Left ventricle myocardium inferior (tissue), 1 donor: ENCODE results near the gene IQGAP2. TPM values are rescaled to one million over a fixed set of nuclear protein-coding genes. Genes with fewer than 3 reads are reported as not detected.

Source experiments
- DNase-seq: peaks from one replicate; pipeline ENCODE4 v3.0.0-alpha.2; 2020
- H3K27ac ChIP-seq: fragments of 200-600 bp; replicated peaks from 2 replicates; pipeline ENCODE4 v1.8.0; 2021
- H3K27me3 ChIP-seq: fragments of 200-600 bp; 2 replicates; pipeline ENCODE4 v1.8.0; 2021; ENCODE audit warnings: low read depth
- H3K36me3 ChIP-seq: fragments of 200-600 bp; 2 replicates; pipeline ENCODE4 v1.8.0; 2021
- H3K4me1 ChIP-seq: fragments of 200-600 bp; 2 replicates; pipeline ENCODE4 v1.8.0; 2021
- H3K4me3 ChIP-seq: fragments of 200-600 bp; 2 replicates; pipeline ENCODE4 v1.8.0; 2021; ENCODE audit warnings: mild to moderate bottlenecking, moderate library complexity
- H3K9me3 ChIP-seq: fragments of 200-600 bp; replicated peaks from 2 replicates; pipeline ENCODE4 v1.8.0; 2021
- CTCF ChIP-seq: fragments of 200-600 bp; IDR thresholded peaks from 2 replicates; pipeline ENCODE4 v1.8.0; 2021; ENCODE audit warnings: antibody characterized with exemption, mild to moderate bottlenecking, borderline replicate concordance
- intact Hi-C: fragments of 100-400 bp; cut with micrococcal nuclease; formaldehyde crosslinking; loops from one replicate; pipeline ENCODE4 v1.11.0; 2022
- total RNA-seq: library from RNA; stranded (reverse); fragmentation: NEBNext Ultra II Directional; extraction: Animal tissue kit (Norgen Biotek cat#: 25700); gene quantifications from one replicate; pipeline ENCODE4 v1.2.1, GENCODE V29; 2021
- donor health status: DM: no; HTN: yes; CAD: no; lungs with severe emphysema.

Gene IQGAP2
- total RNA-seq, 1 donor from 2014 or later = 4.1 TPM

GRCh38 chr5:76386360-76386759, 16.7 kb upstream of the IQGAP2 start:
- intact Hi-C loops = no loop called here
- Histone ChIP-seq H3K36me3 (no peaks in the 10 kb centered on the region), H3K4me3 (no peak overlapping the region), H3K4me1 (no peaks in the 10 kb centered on the region), H3K27me3 (peaks cover 7% of the 10 kb centered on the region), H3K9me3 (no peaks in the 10 kb centered on the region), H3K27ac (no peak overlapping the region)
- no peak for DNase-seq
- TF ChIP-seq CTCF = no peak

DNA sequence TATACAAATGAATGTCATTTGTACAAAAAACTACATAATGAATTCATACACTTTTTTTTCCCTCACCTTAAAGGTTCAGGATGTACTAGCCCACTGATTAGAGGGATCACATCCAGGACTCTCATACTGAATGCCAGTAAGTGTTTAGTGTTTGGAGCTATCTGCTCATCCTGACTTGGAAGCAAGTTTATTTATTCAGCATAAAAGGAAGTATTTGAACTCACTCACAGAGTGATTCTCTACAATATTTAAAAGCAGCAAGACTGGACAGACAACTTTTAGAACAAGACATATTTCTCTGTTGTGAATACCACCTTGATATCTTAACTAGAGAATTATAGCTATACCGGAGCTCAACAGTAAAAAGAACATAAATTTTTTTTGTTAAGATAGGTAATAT, 14.8 kb upstream of the IQGAP2 start:
- no peak for DNase-seq
- Histone ChIP-seq H3K4me1 (no peaks in the 10 kb centered on the region), H3K27me3 (peaks cover 7% of the 10 kb centered on the region), H3K4me3 (no peak overlapping the region), H3K36me3 (no peaks in the 10 kb centered on the region), H3K27ac (no peak overlapping the region), H3K9me3 (no peaks in the 10 kb centered on the region)
- TF ChIP-seq CTCF = no peak
- intact Hi-C loops = no loop called here

- H3K4me3 ChIP-seq = no peak overlapping the region
- intact Hi-C loops = no loop called here
- H3K4me1 ChIP-seq = no peaks in the 10 kb centered on the region
- no peaks in the 10 kb centered on the region for H3K36me3 ChIP-seq
- no peak overlapping the region for H3K27ac ChIP-seq
- peaks cover 7% of the 10 kb centered on the region for H3K27me3 ChIP-seq
- DNase-seq = no peak
- H3K9me3 ChIP-seq = no peaks in the 10 kb centered on the region
- TF ChIP-seq CTCF = no peak
Measured at GRCh38 chr5:76388791-76389512, 14.1 kb upstream of the IQGAP2 start.

DNA sequence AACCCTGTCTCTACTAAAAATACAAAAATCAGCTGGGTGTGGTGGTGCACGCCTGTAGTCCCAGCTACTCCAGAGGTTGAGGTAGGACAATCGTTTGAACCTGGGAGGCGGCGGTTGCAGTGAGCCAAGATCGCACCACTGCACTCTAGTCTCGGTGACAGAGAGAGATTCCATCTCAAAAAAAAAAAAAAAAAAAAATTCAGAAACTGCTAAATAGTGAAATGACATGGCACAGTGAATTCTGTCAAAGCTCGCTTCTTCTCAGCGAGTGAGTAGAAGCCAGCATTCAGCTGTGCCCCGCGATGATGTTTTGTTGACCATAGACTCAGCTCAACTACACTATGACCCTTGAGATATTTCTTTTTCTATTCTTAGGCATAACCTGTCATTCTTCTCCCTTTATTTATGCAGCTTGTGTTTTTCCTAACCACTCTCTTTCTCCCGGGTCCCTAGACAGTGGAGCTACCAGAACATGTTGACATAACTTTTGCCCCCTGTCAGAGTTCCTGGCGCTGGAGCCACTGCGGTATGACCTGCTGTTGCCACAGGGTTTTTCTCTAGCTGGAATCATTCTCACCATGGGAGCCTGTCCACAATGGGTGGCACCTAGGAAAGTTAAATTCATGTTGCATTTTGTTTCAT, 13.5 kb upstream of the IQGAP2 start:
- intact Hi-C loops = no loop called here
- TF ChIP-seq CTCF = no peak
- Histone ChIP-seq H3K27me3 (peaks cover 7% of the 10 kb centered on the region), H3K36me3 (no peaks in the 10 kb centered on the region), H3K4me1 (no peaks in the 10 kb centered on the region), H3K4me3 (no peak overlapping the region), H3K27ac (no peak overlapping the region), H3K9me3 (no peaks in the 10 kb centered on the region)
- no peak for DNase-seq

GRCh38 chr5:76391014-76391413, 12.1 kb upstream of the IQGAP2 start:
- intact Hi-C loops = no loop called here
- Histone ChIP-seq H3K36me3 (no peaks in the 10 kb centered on the region), H3K4me3 (no peak overlapping the region), H3K27ac (no peak overlapping the region), H3K9me3 (no peaks in the 10 kb centered on the region), H3K4me1 (no peaks in the 10 kb centered on the region), H3K27me3 (peaks cover 7% of the 10 kb centered on the region)
- DNase-seq = no peak
- no peak for TF ChIP-seq CTCF
